ENCODE results near the gene BLCAP. TPM values are rescaled to one million over a fixed set of nuclear protein-coding genes. Genes with fewer than 3 reads are reported as not detected.

Gene BLCAP
- total RNA-seq, 1 experiment from 2014 or later = 99.9 TPM

DNA sequence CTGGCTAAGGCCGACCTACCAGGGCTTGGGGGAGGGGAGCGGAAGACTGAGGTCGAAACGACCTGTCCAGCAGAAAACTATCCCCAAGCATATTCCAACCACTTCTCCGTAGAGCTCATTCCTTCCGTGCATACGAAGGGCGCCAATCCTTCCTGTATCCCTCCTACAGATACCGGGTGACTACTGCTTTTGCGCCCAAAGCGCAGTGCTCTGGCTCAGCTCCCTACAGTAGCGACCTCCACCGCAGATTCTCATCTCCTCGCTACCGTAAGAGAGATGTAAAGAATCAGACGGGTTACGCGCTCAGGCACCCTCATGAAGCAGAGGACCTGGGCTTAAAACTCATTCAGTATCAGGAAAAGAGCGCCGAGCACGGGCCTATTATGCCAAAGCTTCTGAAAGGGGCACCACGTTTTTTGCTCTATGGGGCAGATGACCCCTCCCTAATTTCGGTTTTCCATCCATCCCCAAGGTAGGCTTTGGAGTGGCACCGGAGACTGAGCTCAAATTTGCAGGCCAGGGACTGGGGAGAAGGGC lies 7.2 kb downstream of the BLCAP start:
- peaks cover 20% of the 10 kb centered on the region for H3K4me1 ChIP-seq (replicated peaks; ENCODE audit: insufficient read depth)
- peaks cover 76% of the 10 kb centered on the region for H4K20me1 ChIP-seq (ENCODE audit: insufficient read depth)
- no peaks in the 10 kb centered on the region for H3K27me3 ChIP-seq (ENCODE audit: insufficient read depth, low read depth)
- intact Hi-C loops (cut with micrococcal nuclease; ENCODE audit: unreplicated experiment) = no loop called here
- peaks cover 8% of the 10 kb centered on the region; the same call in 1 of the 2 replicates for H3K36me3 ChIP-seq (ENCODE audit: low read depth)
- peaks cover 76% of the 10 kb centered on the region for H3K79me2 ChIP-seq (ENCODE audit: low read depth)
- no peak overlapping the region for H3K4me2 ChIP-seq
- H3F3A ChIP-seq (ENCODE audit: insufficient read depth, low read depth) = peaks cover 10% of the 10 kb centered on the region; the same call in 1 of the 2 replicates
- DNase-seq = no peak
- TF ChIP-seq EZH2 (IDR thresholded peaks at IDR 0.05; ENCODE audit: low read depth) (no peak), CTCF (conservative IDR thresholded peaks at IDR 0.05) (no peak)
- no peaks in the 10 kb centered on the region for H3K9me3 ChIP-seq (ENCODE audit: insufficient read depth, low read depth)
- no peak overlapping the region for H3K27ac ChIP-seq
- no TSS peak for BruUV-seq (replicated peaks)
- H2AFZ ChIP-seq = no peak overlapping the region
- H3K4me3 ChIP-seq = no peak overlapping the region
- H3K9me2 ChIP-seq (ENCODE audit: insufficient read depth) = no peaks in the 10 kb centered on the region
- ChIA-PET POLR2A (ENCODE audit: unreplicated experiment) (no interaction called here), CTCF (no interaction called here)

DNA sequence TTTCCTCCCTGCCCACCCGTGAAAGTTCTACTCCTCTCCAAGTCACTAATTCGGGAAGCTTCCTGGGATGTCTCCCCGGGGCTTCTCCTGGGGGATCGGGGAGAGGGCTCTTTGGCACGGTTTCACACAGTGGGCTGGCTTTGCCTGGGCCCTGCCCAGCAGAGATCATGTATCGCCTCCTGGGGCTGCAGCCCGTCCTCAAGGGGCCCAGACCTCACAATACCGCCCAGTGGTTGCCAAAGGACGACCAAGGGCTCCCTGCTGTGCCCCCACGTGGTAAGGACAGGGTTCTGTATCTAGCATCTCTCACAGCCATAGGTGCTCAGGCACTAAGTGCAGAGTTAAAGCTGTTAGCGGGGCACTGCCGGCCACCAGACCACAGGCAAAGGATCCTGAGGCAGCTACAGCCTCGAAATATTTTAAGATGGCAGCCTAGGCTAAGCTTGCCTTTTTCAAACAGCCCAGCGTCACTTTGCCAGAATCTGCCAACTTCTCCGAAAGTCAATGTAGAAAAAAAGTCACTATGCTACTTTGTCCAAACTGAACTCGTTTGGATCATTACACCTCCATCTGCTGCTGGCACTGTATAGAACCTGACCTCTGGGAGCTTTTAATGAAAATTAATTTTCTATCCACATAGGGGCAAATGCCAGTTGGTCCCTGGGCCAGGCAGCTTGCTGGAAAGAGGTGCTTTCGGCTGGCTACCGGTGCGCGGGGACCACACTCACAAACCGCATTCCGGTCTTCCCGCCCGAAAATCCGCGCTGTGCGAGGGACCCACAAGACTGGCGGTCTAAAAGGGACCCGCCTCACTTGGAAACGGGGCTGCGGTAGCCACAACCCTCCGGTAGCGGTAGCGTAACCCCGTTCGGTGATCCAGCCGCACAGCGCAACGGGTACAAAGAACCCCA lies 7.9 kb downstream of the BLCAP start:
- ChIA-PET POLR2A (ENCODE audit: unreplicated experiment) (no interaction called here), CTCF (interaction anchor here (0.5 kb wide), 1 partner anchor 297 kb away, joined by 5 read pairs; no protein-coding TSS in a partner anchor)
- no peak for TF ChIP-seq EZH2 (IDR thresholded peaks at IDR 0.05; ENCODE audit: low read depth)
- TF ChIP-seq CTCF (conservative IDR thresholded peaks at IDR 0.05) = no peak
- H4K20me1 ChIP-seq (ENCODE audit: insufficient read depth) = peaks cover 71% of the 10 kb centered on the region
- intact Hi-C loops (cut with micrococcal nuclease; ENCODE audit: unreplicated experiment) = no loop called here
- H3K9me2 ChIP-seq (ENCODE audit: insufficient read depth) = no peaks in the 10 kb centered on the region
- no peak overlapping the region for H3K27ac ChIP-seq
- BruUV-seq (replicated peaks) = no TSS peak
- peaks cover 13% of the 10 kb centered on the region for H3K4me1 ChIP-seq (replicated peaks; ENCODE audit: insufficient read depth)
- no peak for DNase-seq
- H3K9me3 ChIP-seq (ENCODE audit: insufficient read depth, low read depth) = no peaks in the 10 kb centered on the region
- no peak overlapping the region for H3K4me2 ChIP-seq
- H3K36me3 ChIP-seq (ENCODE audit: low read depth) = peaks cover 8% of the 10 kb centered on the region
- 0 out of 2 replicates have a peak, but pooled peaks cover 5% of the 10 kb centered on the region for H3F3A ChIP-seq (ENCODE audit: insufficient read depth, low read depth)
- H2AFZ ChIP-seq = no peak overlapping the region
- no peak overlapping the region for H3K4me3 ChIP-seq
- H3K79me2 ChIP-seq (ENCODE audit: low read depth) = peaks cover 70% of the 10 kb centered on the region
- H3K27me3 ChIP-seq (ENCODE audit: insufficient read depth, low read depth) = no peaks in the 10 kb centered on the region

GRCh38 chr20:37518606-37519507 lies 8.8 kb downstream of the BLCAP start:
- peaks cover 62% of the 10 kb centered on the region for H4K20me1 ChIP-seq (ENCODE audit: insufficient read depth)
- H3K79me2 ChIP-seq (ENCODE audit: low read depth) = peaks cover 61% of the 10 kb centered on the region
- H3K9me2 ChIP-seq (ENCODE audit: insufficient read depth) = no peaks in the 10 kb centered on the region
- H3K9me3 ChIP-seq (ENCODE audit: insufficient read depth, low read depth) = no peaks in the 10 kb centered on the region
- TF ChIP-seq CTCF (conservative IDR thresholded peaks at IDR 0.05) (no peak), EZH2 (IDR thresholded peaks at IDR 0.05; ENCODE audit: low read depth) (no peak)
- no peak overlapping the region for H3K27ac ChIP-seq
- peaks cover 9% of the 10 kb centered on the region for H3K36me3 ChIP-seq (ENCODE audit: low read depth)
- no peaks in the 10 kb centered on the region for H3K27me3 ChIP-seq (ENCODE audit: insufficient read depth, low read depth)
- H3K4me2 ChIP-seq = no peak overlapping the region
- no peak for DNase-seq
- H2AFZ ChIP-seq = no peak overlapping the region
- peaks cover 4% of the 10 kb centered on the region for H3K4me1 ChIP-seq (replicated peaks; ENCODE audit: insufficient read depth)
- no TSS peak for BruUV-seq (replicated peaks)
- H3F3A ChIP-seq (ENCODE audit: insufficient read depth, low read depth) = no peaks in the 10 kb centered on the region
- CTCF ChIA-PET = no interaction called here
- intact Hi-C loops (cut with micrococcal nuclease; ENCODE audit: unreplicated experiment) = no loop called here
- H3K4me3 ChIP-seq = no peak overlapping the region
- POLR2A ChIA-PET (ENCODE audit: unreplicated experiment) = no interaction called here

Measured in PC-9 (cell line).